BJ (cell line): ENCODE results near the gene RELB. TPM values are rescaled to one million over a fixed set of nuclear protein-coding genes. Genes with fewer than 3 reads are reported as not detected.

ENCODE experiments used
- CTCF ChIA-PET: fragments of 350-600 bp; formaldehyde crosslinking; extraction: SDS; loops from one replicate; lab custom pipeline; 2021; ENCODE audit warnings: antibody characterized with exemption, inconsistent platforms; lab: Yijun Ruan, JAX
- POLR2A ChIA-PET: fragments of 300-600 bp; sonication (Branson Sonifier 250); formaldehyde crosslinking; extraction: SDS; loops from one replicate; lab custom pipeline; 2021; ENCODE audit warnings: antibody characterized with exemption; lab: Charles Lee
- DNase-seq: peaks from one replicate; pipeline ENCODE4 v3.0.0-alpha.2; 2011; ENCODE audit warnings: low read depth
- H3K27me3 ChIP-seq: 2 replicates; pipeline ENCODE4 v1.6.0; 2011; ENCODE audit warnings: low read length; ENCODE audit not compliant: control insufficient read depth, insufficient read depth
- H3K36me3 ChIP-seq: 2 replicates; pipeline ENCODE4 v1.5.1; 2011; ENCODE audit warnings: low read length; ENCODE audit not compliant: control insufficient read depth, insufficient read depth
- H3K4me3 ChIP-seq: 2 replicates; pipeline ENCODE4 v1.5.1; 2011; ENCODE audit warnings: low read depth, mild to moderate bottlenecking, control low read depth, low read length
- CTCF ChIP-seq: IDR thresholded peaks from 2 replicates; pipeline ENCODE4 v1.5.1; 2011; ENCODE audit warnings: low read depth, mild to moderate bottlenecking, control low read depth, inconsistent platforms, low read length, moderate library complexity; ENCODE audit not compliant: insufficient read depth
- polyA plus RNA-seq: library from polyadenylated mRNA; depleted of rRNA; stranded (reverse); fragments of >200 nt; gene quantifications from 2 replicates; pipeline ENCODE4 v1.2.3, GENCODE V29; 2011

RELB gene
- polyA plus RNA-seq, 1 experiment = 11.6 TPM

DNA sequence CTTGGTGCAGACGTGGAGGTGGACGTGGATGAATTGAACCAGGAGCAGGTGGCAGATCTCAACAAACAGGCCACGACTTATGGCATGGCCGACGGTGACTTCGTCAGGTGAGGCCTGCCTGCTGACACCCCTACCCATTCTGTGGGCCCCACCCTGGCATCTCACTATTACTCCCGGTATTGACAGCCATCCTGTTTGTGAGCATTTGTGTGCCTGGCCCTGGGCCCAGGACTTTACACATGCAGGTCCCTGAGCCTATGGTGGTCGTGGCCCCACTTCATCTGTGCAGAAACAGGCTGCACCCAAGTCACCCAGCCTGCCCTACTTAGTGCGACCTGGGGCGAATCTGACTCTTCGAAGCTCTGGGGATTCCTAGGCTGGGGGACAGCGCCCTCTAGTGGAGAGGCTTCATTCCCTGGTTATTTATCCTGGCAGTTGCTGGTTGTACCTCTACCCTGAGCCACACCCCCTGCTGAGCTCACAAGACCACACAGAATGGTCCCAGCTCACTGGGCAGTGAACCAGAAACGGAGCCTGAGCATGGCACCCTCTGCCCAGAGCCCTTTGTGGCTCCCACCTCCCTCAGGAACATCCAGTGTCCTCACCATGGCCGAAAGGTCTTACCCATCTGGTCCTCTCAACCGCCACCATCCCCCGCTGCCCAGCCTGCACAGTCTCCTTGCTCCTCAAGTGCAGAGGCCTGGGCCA, 58.1 kb downstream of the RELB start:
- H3K4me3 ChIP-seq = no peak overlapping the region
- ChIA-PET POLR2A (no interaction called here), CTCF (interaction anchor here (0.5 to 3.8 kb wide), 29 partner anchors 9 to 292 kb away, joined by 3 to 28 read pairs (median 4); partner anchors contain the start of genes CLASRP, GEMIN7, PPP1R37 and ZNF296)
- peak; percentile 86 for TF ChIP-seq CTCF
- H3K36me3 ChIP-seq = peaks cover 56% of the 10 kb centered on the region
- DNase-seq = no peak
- no peaks in the 10 kb centered on the region for H3K27me3 ChIP-seq

GRCh38 chr19:45061965-45062364, 60.7 kb downstream of the RELB start:
- Histone ChIP-seq H3K27me3 (no peaks in the 10 kb centered on the region), H3K4me3 (no peak overlapping the region), H3K36me3 (peaks cover 52% of the 10 kb centered on the region)
- no peak for DNase-seq
- no peak for TF ChIP-seq CTCF
- ChIA-PET CTCF (interaction anchor here (1.1 to 2.2 kb wide), 2 partner anchors 12 to 158 kb away, joined by 3 to 9 read pairs; no protein-coding TSS in a partner anchor), POLR2A (no interaction called here)

DNA sequence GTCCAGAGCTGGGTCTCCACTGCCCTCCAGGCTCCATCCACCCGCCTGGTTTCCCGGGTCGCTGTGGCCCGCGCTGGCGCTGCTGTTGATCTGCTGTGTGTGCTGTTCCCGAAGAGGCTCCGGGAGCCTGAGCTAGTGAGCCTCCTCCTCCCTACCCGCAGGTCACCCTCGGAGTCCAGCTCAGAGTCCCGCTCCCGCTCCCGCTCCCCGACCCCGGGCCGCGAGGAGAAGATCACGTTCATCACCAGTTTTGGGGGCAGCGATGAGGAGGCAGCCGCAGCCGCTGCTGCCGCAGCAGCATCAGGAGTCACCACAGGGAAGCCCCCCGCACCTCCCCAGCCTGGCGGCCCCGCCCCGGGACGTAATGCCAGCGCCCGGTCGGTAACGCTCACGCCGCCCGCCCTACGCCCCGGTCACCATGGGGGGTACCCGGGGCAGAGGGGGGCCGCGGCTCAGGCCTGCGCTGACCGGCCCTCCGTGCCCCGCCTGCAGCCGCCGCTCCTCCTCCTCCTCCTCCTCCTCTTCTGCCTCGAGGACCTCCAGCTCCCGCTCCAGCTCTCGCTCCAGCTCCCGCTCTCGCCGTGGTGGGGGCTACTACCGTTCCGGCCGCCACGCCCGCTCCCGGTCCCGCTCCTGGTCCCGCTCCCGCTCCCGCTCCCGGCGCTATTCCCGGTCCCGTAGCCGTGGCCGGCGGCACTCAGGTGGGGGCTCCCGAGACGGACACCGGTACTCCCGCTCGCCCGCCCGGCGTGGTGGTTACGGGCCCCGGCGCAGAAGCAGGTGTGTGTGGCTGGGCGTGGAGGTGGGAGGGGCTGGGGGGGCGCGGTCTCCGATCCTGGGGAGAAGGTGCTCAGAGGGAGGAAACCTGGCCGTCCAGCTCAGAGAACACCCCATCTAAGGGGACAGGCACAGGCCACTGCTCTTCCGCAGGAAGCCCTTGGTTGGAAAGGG, 62.9 kb downstream of the RELB start:
- H3K27me3 ChIP-seq = no peaks in the 10 kb centered on the region
- TF ChIP-seq CTCF = no peak
- DNase-seq = no peak
- ChIA-PET POLR2A (no interaction called here), CTCF (no interaction called here)
- peaks cover 50% of the 10 kb centered on the region for H3K36me3 ChIP-seq
- no peak overlapping the region for H3K4me3 ChIP-seq

- Histone ChIP-seq H3K4me3 (no peak overlapping the region), H3K36me3 (peaks cover 37% of the 10 kb centered on the region), H3K27me3 (no peaks in the 10 kb centered on the region)
- DNase-seq = no peak
- ChIA-PET POLR2A (no interaction called here), CTCF (no interaction called here)
- no peak for TF ChIP-seq CTCF
Observed at GRCh38 chr19:45066921-45067661, 65.8 kb downstream of the RELB start.

DNA sequence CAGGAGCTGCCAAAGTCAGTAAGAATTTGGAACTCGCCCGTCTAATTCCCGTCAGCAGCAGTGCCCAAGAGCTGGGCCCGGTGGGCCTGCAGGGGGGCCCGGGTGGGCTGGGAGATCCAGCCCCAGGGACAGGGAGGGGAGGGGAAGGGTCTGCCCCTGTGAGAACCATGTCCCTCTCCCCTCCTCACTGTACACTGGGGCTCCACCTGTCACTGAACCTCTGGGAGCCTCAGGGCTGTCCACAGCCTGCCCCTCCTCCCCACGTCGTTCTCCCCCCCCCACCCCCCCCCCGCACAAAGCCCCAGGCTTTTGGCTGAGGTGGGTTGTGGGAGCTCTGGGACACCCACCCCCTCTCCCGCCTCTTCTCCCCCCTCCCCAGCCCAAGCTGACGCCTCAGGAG, 66.8 kb downstream of the RELB start:
- DNase-seq = no peak
- ChIA-PET CTCF (interaction anchor here (2.5 kb wide), 1 partner anchor 9 kb away, joined by 19 read pairs; no protein-coding TSS in a partner anchor), POLR2A (no interaction called here)
- Histone ChIP-seq H3K36me3 (peaks cover 38% of the 10 kb centered on the region), H3K27me3 (no peaks in the 10 kb centered on the region), H3K4me3 (no peak overlapping the region)
- TF ChIP-seq CTCF = no peak
